ENCODE results near the gene CTTNBP2NL. TPM values are rescaled to one million over a fixed set of nuclear protein-coding genes. Genes with fewer than 3 reads are reported as not detected.

The CTTNBP2NL gene
- polyA plus RNA-seq, 3 donors = 1.6 to 4.9 (median 3.0) TPM

DNA sequence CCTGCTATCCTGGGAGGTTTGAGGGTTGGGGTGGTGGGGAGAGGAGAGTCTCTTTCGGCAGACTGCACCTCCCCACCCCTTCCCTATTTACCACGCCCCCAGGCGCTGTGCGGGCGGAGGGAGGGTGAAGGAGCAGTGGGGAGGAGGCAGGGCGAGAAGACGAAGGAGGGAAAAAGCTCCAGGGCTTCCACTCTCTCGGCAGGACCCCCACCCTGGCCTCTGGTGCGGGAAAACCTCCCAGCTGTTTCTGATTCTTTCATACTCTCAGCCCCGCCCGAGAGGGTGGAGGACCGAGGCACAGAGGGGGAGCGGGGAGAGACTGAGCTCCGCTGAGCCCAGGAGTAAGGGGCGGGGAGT is 111.9 kb downstream of the CTTNBP2NL start:
- peaks cover 0 to 12% (median 4%) of the 10 kb centered on the region in 7 donors for H3K9me3 Mint-ChIP-seq
- Histone ChIP-seq H3K9ac (ENCODE audit: insufficient read depth, low read length, poor library complexity, severe bottlenecking) (peak overlapping the region; percentile 21), H3K27me3 (ENCODE audit: control insufficient read depth in 2 of 2, insufficient read depth in 2 of 2, low read length in 2 of 2) (peaks cover 47 to 81% of the 10 kb centered on the region in 2 donors), H3K9me3 (replicated peaks in 1 of 2; ENCODE audit: control insufficient read depth in 1 of 2, insufficient read depth in 1 of 2, low read length in 2 of 2) (peaks cover 0 to 27% of the 10 kb centered on the region in 2 donors), H3K27ac (ENCODE audit: low read depth in 1 of 2, low read length in 2 of 2) (no peak overlapping the region), H3K36me3 (replicated peaks in 1 of 2; ENCODE audit: control insufficient read depth in 1 of 2, insufficient read depth in 2 of 2, low read length in 2 of 2) (no peaks in the 10 kb centered on the region), H3K4me2 (replicated peaks; ENCODE audit: extremely low read depth, low read length, poor library complexity, severe bottlenecking) (peak overlapping the region; percentile 87), H3K79me2 (ENCODE audit: insufficient read depth, low read length) (no peaks in the 10 kb centered on the region), H3K4me3 (replicated peaks in 1 of 3; ENCODE audit: low read depth in 2 of 3, low read length in 3 of 3) (peak overlapping the region in 1 of 3 experiments; percentile 73), H3K4me1 (ENCODE audit: control insufficient read depth in 1 of 2, insufficient read depth in 2 of 2, low read length in 2 of 2) (peaks cover 9 to 20% of the 10 kb centered on the region in 2 donors), H2AFZ (ENCODE audit: insufficient read depth, low read depth, low read length, poor library complexity, severe bottlenecking) (peak overlapping the region; percentile 81), H4K20me1 (ENCODE audit: insufficient read depth, low read length) (no peaks in the 10 kb centered on the region)
- H3K4me1 Mint-ChIP-seq = peaks cover 15% of the 10 kb centered on the region
- no peak overlapping the region for H3K27ac Mint-ChIP-seq
- intact Hi-C loops (cut with micrococcal nuclease) = loop anchor here in 1 of 2 donors (10.0 kb wide), 1 partner anchor 197 kb away; the partner anchor contains the start of gene RHOC
- TF ChIP-seq CTCF (IDR thresholded peaks at IDR 0.05) = no peak
- WGBS (ENCODE audit: insufficient coverage) = 13% methylated on average over 4 of the region's 15 CpGs
- peaks cover 57 to 89% (median 74%) of the 10 kb centered on the region in 3 donors for H3K27me3 Mint-ChIP-seq (ENCODE audit: low read depth in 3 of 3)
- H3K4me3 Mint-ChIP-seq = peak overlapping the region; percentile 61 to 85
- DNase-seq = no peak
- peaks cover 0 to 5% of the 10 kb centered on the region in 2 donors for H3K36me3 Mint-ChIP-seq

GRCh38 chr1:112508278-112509004 is 112.4 kb downstream of the CTTNBP2NL start, which contains the start of gene WNT2B:
Gene WNT2B (plus strand): TSS chr1:112508965. CDS start chr1:112509263, 298 bp downstream.
- H3K27ac ChIP-seq (ENCODE audit: low read depth in 1 of 2, low read length in 2 of 2) = no peak within 1 kb of the TSS
- H3K79me2 ChIP-seq (ENCODE audit: insufficient read depth, low read length) = no peaks in the 10 kb centered on the region
- H3K4me1 ChIP-seq (ENCODE audit: control insufficient read depth in 1 of 2, insufficient read depth in 2 of 2, low read length in 2 of 2) = peaks cover 9 to 20% of the 10 kb centered on the region in 2 donors
- TF ChIP-seq CTCF (IDR thresholded peaks at IDR 0.05) = no peak
- Mint-ChIP-seq H3K27ac (no peak within 1 kb of the TSS), H3K36me3 (peaks cover 0 to 5% of the 10 kb centered on the region in 2 donors), H3K27me3 (ENCODE audit: low read depth in 3 of 3) (peaks cover 52 to 84% (median 68%) of the 10 kb centered on the region in 3 donors), H3K4me3 (peak within 1 kb of the TSS; percentile 71 to 85), H3K4me1 (peaks cover 15% of the 10 kb centered on the region), H3K9me3 (peaks cover 0 to 14% (median 4%) of the 10 kb centered on the region in 7 donors)
- peak within 1 kb of the TSS; percentile 21 to 73 (median 21) for H3K4me3 ChIP-seq (replicated peaks in 1 of 3; ENCODE audit: low read depth in 2 of 3, low read length in 3 of 3)
- intact Hi-C loops (cut with micrococcal nuclease) = loop anchor here in 1 of 2 donors (10.0 kb wide), 1 partner anchor 196 kb away; the partner anchor contains the start of gene RHOC
- peaks cover 42 to 76% of the 10 kb centered on the region in 2 donors for H3K27me3 ChIP-seq (ENCODE audit: control insufficient read depth in 2 of 2, insufficient read depth in 2 of 2, low read length in 2 of 2)
- peak within 1 kb of the TSS; percentile 81 for H2AFZ ChIP-seq (ENCODE audit: insufficient read depth, low read depth, low read length, poor library complexity, severe bottlenecking)
- H3K36me3 ChIP-seq (replicated peaks in 1 of 2; ENCODE audit: control insufficient read depth in 1 of 2, insufficient read depth in 2 of 2, low read length in 2 of 2) = no peaks in the 10 kb centered on the region
- peaks cover 0 to 23% of the 10 kb centered on the region in 2 donors for H3K9me3 ChIP-seq (replicated peaks in 1 of 2; ENCODE audit: control insufficient read depth in 1 of 2, insufficient read depth in 1 of 2, low read length in 2 of 2)
- under 1% methylated on average over 68 of the region's 69 CpGs for WGBS (ENCODE audit: insufficient coverage)
- no peaks in the 10 kb centered on the region for H4K20me1 ChIP-seq (ENCODE audit: insufficient read depth, low read length)
- peak; percentile 8 to 21 (median 19) for DNase-seq
- peak within 1 kb of the TSS; percentile 21 for H3K9ac ChIP-seq (ENCODE audit: insufficient read depth, low read length, poor library complexity, severe bottlenecking)
- peak within 1 kb of the TSS; percentile 87 for H3K4me2 ChIP-seq (replicated peaks; ENCODE audit: extremely low read depth, low read length, poor library complexity, severe bottlenecking)
